H1 (cell line): ENCODE measurements around the gene TEKT1. TPM values are rescaled to one million over a fixed set of nuclear protein-coding genes. Genes with fewer than 3 reads are reported as not detected.
"Not testable (repeated sequence)": the region's sequence is repeated elsewhere in the genome, so short reads cannot be mapped to it uniquely, and the experiment has no call there.

Experiments
- CTCF ChIA-PET: fragments of 300-600 bp; sonication (Branson Sonifier 250); formaldehyde crosslinking; loops from one replicate; lab custom pipeline; 2021; ENCODE audit not compliant: partially characterized antibody; lab: Charles Lee
- POLR2A ChIA-PET: fragments of 300-600 bp; sonication (Branson Sonifier 250); formaldehyde crosslinking; loops from one replicate; lab custom pipeline; 2021; ENCODE audit warnings: inconsistent platforms; ENCODE audit not compliant: partially characterized antibody; lab: Charles Lee
- DNase-seq, 2 experiments: peaks; one replicate each; pipeline versions ENCODE4 v3.0.0 to v3.0.0-alpha.2; 2010 to 2022; ENCODE audit warnings: low spot score in 2 of 2, low read depth in 1 of 2, mixed read lengths in 1 of 2
- FAIRE-seq: peaks from 2 replicates; lab custom pipeline; 2011; peaks lifted over from hg19 to GRCh38; lab: Jason Lieb, UNC
- H2AFZ ChIP-seq: 2 replicates; pipeline ENCODE4 v1.8.1; 2012; ENCODE audit warnings: low read length, inconsistent platforms
- H2AK5ac ChIP-seq: 2 replicates; pipeline ENCODE4 v1.6.1; 2013; ENCODE audit warnings: low read depth, low read length
- H2BK120ac ChIP-seq: replicated peaks from 2 replicates; pipeline ENCODE3; 2013; ENCODE audit warnings: low read depth, low read length, inconsistent platforms
- H2BK12ac ChIP-seq: 2 replicates; pipeline ENCODE4 v1.6.1; 2013; ENCODE audit warnings: low read depth, low read length
- H2BK15ac ChIP-seq: 2 replicates; pipeline ENCODE4 v1.6.1; 2013; ENCODE audit warnings: low read length
- H2BK20ac ChIP-seq: 2 replicates; pipeline ENCODE4 v1.6.1; 2013; ENCODE audit warnings: low read length
- H2BK5ac ChIP-seq: 2 replicates; pipeline ENCODE4 v1.6.1; 2013; ENCODE audit warnings: low read depth, low read length
- H3K14ac ChIP-seq: 2 replicates; pipeline ENCODE4 v1.6.1; 2013; ENCODE audit warnings: inconsistent platforms; ENCODE audit not compliant: insufficient read length
- H3K18ac ChIP-seq: 2 replicates; pipeline ENCODE4 v1.6.1; 2013; ENCODE audit warnings: low read length; ENCODE audit errors: extremely low read depth
- H3K23ac ChIP-seq: 2 replicates; pipeline ENCODE4 v1.6.1; 2013; ENCODE audit warnings: inconsistent platforms; ENCODE audit not compliant: insufficient read length
- H3K23me2 ChIP-seq: 2 replicates; pipeline ENCODE4 v1.6.1; 2013; ENCODE audit warnings: low read depth, low read length
- H3K27ac ChIP-seq: 2 replicates; pipeline ENCODE4 v1.6.1; 2011; ENCODE audit warnings: low read depth, low read length, inconsistent platforms
- H3K27me3 ChIP-seq, 4 experiments: replicated peaks in 1 of 4; 1 replicate in 1 of 4; 2 replicates in 3 of 4; pipeline versions ENCODE4 v1.6.1 to v1.8.1; 2011 to 2013; ENCODE audit warnings: low read length in 3 of 4, mild to moderate bottlenecking in 3 of 4, inconsistent platforms in 2 of 4, mixed read lengths in 2 of 4, moderate library complexity in 1 of 4; ENCODE audit not compliant: control insufficient read depth in 3 of 4, insufficient read depth in 3 of 4; ENCODE audit errors: extremely low read depth in 1 of 4
- H3K36me3 ChIP-seq, 4 experiments: 2 replicates each; pipeline versions ENCODE4 v1.6.1 to v1.8.1; 2011 to 2013; ENCODE audit warnings: mild to moderate bottlenecking in 4 of 4, low read length in 3 of 4, moderate library complexity in 2 of 4, control low read depth in 1 of 4, inconsistent platforms in 1 of 4; ENCODE audit not compliant: insufficient read depth in 4 of 4, control insufficient read depth in 2 of 4
- H3K4ac ChIP-seq: replicated peaks from 2 replicates; pipeline ENCODE3; 2013; ENCODE audit warnings: low read length, low read depth, mixed read lengths, inconsistent platforms; ENCODE audit not compliant: insufficient read length
- H3K4me1 ChIP-seq, 4 experiments: replicated peaks in 1 of 4; 1 replicate in 1 of 4; 2 replicates in 3 of 4; pipeline versions ENCODE4 v1.6.1 to v1.8.1; 2011 to 2013; ENCODE audit warnings: low read length in 3 of 4, inconsistent platforms in 2 of 4, mixed read lengths in 1 of 4; ENCODE audit not compliant: insufficient read depth in 4 of 4, control insufficient read depth in 3 of 4
- H3K4me2 ChIP-seq, 2 experiments: 2 replicates each; pipeline versions ENCODE4 v1.6.1 to v1.8.1; 2011 to 2013; ENCODE audit warnings: low read depth in 2 of 2, low read length in 2 of 2, control low read depth in 1 of 2, inconsistent platforms in 1 of 2, mild to moderate bottlenecking in 1 of 2; ENCODE audit not compliant: insufficient read depth in 1 of 2
- H3K4me3 ChIP-seq, 4 experiments: fragments of 200-600, 300-600 bp in 1 of 4; sonication (generic), shearing (Covaris generic), sonication (Bioruptor Twin) in 1 of 4; 2 replicates each; pipeline versions ENCODE4 v1.5.1 to v1.8.1; 2011 to 2016; ENCODE audit warnings: low read length in 4 of 4, low read depth in 3 of 4, control low read depth in 2 of 4, inconsistent platforms in 2 of 4, mild to moderate bottlenecking in 2 of 4, mixed read lengths in 1 of 4, moderate library complexity in 1 of 4; ENCODE audit not compliant: insufficient read depth in 2 of 4; ENCODE audit errors: extremely low read depth in 1 of 4
- H3K56ac ChIP-seq: replicated peaks from 2 replicates; pipeline ENCODE3; 2013; ENCODE audit warnings: low read depth, mild to moderate bottlenecking, mixed read lengths, low read length, inconsistent platforms; ENCODE audit not compliant: insufficient read length
- H3K79me1 ChIP-seq: 2 replicates; pipeline ENCODE4 v1.6.1; 2013; ENCODE audit warnings: low read depth, low read length, control low read depth
- H3K79me2 ChIP-seq, 2 experiments: 2 replicates each; pipeline versions ENCODE4 v1.6.1 to v1.8.1; 2012 to 2013; ENCODE audit warnings: low read length in 2 of 2, mild to moderate bottlenecking in 2 of 2, inconsistent platforms in 1 of 2; ENCODE audit not compliant: insufficient read depth in 2 of 2, control insufficient read depth in 1 of 2
- H3K9ac ChIP-seq, 4 experiments: replicated peaks in 1 of 4; 1 replicate in 1 of 4; 2 replicates in 3 of 4; pipeline versions ENCODE4 v1.6.1 to v1.8.1; 2011 to 2013; ENCODE audit warnings: low read depth in 3 of 4, low read length in 3 of 4, control low read depth in 2 of 4, mild to moderate bottlenecking in 2 of 4, moderate library complexity in 2 of 4, inconsistent platforms in 1 of 4; ENCODE audit errors: extremely low read depth in 1 of 4
- H3K9me3 ChIP-seq, 2 experiments: 2 replicates each; pipeline versions ENCODE4 v1.6.1 to v1.8.1; 2012 to 2013; ENCODE audit warnings: mild to moderate bottlenecking in 2 of 2, moderate library complexity in 2 of 2, control low read depth in 1 of 2, inconsistent platforms in 1 of 2, low read depth in 1 of 2, low read length in 1 of 2, mixed read lengths in 1 of 2; ENCODE audit not compliant: insufficient read depth in 2 of 2
- H4K20me1 ChIP-seq, 2 experiments: replicated peaks in 1 of 2; 2 replicates each; pipeline versions ENCODE3 to v1.8.1; 2011 to 2013; ENCODE audit warnings: inconsistent platforms in 2 of 2, low read length in 2 of 2, mild to moderate bottlenecking in 1 of 2; ENCODE audit not compliant: insufficient read depth in 2 of 2, control insufficient read depth in 1 of 2
- H4K5ac ChIP-seq: 2 replicates; pipeline ENCODE4 v1.6.1; 2013; ENCODE audit warnings: low read length, low read depth, mixed read lengths, inconsistent platforms; ENCODE audit not compliant: insufficient read length
- H4K8ac ChIP-seq: 2 replicates; pipeline ENCODE4 v1.8.0; 2013; ENCODE audit warnings: mild to moderate bottlenecking, moderate library complexity, low read length, inconsistent platforms; ENCODE audit not compliant: insufficient read depth; ENCODE audit errors: extremely low read depth
- H4K91ac ChIP-seq: replicated peaks from 2 replicates; pipeline ENCODE3; 2013; ENCODE audit warnings: low read length, mixed read lengths, inconsistent platforms; ENCODE audit not compliant: insufficient read length
- WGBS, 2 experiments: shearing (Covaris generic) in 1 of 2; methylation state at CpG; one replicate each; pipeline versions ENCODE4 v1.1.6 to v1.1.7; 2013 to 2015; ENCODE audit warnings: low lambda C conversion rate in 2 of 2, mixed read lengths in 2 of 2, inconsistent platforms in 1 of 2, low coverage in 1 of 2, missing lambda C conversion rate in 1 of 2; ENCODE audit not compliant: insufficient replicate concordance in 2 of 2, insufficient coverage in 1 of 2, insufficient read length in 1 of 2; ENCODE audit errors: extremely low coverage in 1 of 2, missing lambda C conversion rate in 1 of 2; 5-methylcytosine and 5-hydroxymethylcytosine counted together
- polyA plus RNA-seq, 7 experiments: library from polyadenylated mRNA; depleted of rRNA in 3 of 7; stranded (reverse) in 5 of 7; unstranded in 2 of 7; fragments of >200 nt in 5 of 7; fragments of 200-250 nt in 2 of 7; gene quantifications; 1 replicate in 5 of 7; 2 replicates in 1 of 7; 4 replicates in 1 of 7; pipeline versions ENCODE4 v1.2.1 to v1.2.3, GENCODE V29; 2011 to 2013; ENCODE audit warnings: missing spikeins in 2 of 7, mixed read lengths in 2 of 7
- total RNA-seq: library from RNA; stranded (reverse); fragmentation: NEBNext Ultra II Directional; extraction: Animal tissue kit (Norgen Biotek cat#: 25700); gene quantifications from 2 replicates; pipeline ENCODE4 v1.2.1, GENCODE V29; 2021

The TEKT1 gene
- total and polyA plus RNA-seq, 2 of the 8 experiments (the other 6 are each of a cell fraction or from before 2014, with no cell fraction given), result not detected

DNA sequence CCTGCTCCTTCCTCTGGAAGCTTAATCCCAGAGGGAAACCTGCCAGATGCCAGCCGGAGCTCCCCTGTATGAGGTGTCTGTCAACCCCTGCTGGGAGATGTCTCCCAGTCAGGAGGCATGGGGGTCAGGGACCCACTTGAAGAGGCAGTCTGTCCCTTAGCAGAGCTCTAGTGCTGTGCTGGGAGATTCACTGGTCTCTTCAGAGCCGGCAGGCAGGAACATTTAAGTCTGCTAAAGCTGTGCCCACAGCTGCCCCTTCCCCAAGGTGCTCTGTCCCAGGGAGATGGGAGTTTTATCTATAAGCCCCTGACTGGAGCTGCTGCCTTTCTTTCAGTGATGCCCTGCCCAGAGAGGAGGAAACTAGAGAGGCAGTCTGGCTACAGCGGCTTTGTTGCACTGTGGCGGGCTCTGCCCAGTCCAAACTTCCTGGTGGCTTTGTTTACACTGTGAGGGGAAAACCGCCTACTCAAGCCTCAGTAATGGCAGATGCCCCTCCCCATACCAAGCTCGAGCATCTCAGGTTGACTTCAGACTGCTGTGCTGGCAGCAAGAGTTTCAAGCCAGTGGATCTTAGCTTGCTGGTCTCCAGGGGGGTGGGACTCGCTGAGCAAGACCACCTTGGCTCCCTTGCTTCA lies 17.1 kb upstream of the TEKT1 start:
- H3K27me3 ChIP-seq, H2BK12ac ChIP-seq, H3K36me3 ChIP-seq, H3K23ac ChIP-seq, H4K8ac ChIP-seq, H4K91ac ChIP-seq, H2BK5ac ChIP-seq, H3K4me1 ChIP-seq, H3K14ac ChIP-seq, DNase-seq, H3K9me3 ChIP-seq, H3K23me2 ChIP-seq, H2BK120ac ChIP-seq, H4K5ac ChIP-seq, H3K9ac ChIP-seq, H2AK5ac ChIP-seq, H3K4me3 ChIP-seq, FAIRE-seq, H4K20me1 ChIP-seq, H3K4ac ChIP-seq, H3K27ac ChIP-seq, H2BK15ac ChIP-seq, POLR2A ChIA-PET, H2AFZ ChIP-seq, H2BK20ac ChIP-seq, H3K56ac ChIP-seq, H3K18ac ChIP-seq, H3K79me2 ChIP-seq, H3K79me1 ChIP-seq, H3K4me2 ChIP-seq: not testable (repeated sequence)
- WGBS, 2 experiments, result 93% methylated on average over 7 of the region's 7 CpGs; no CpG with 5 or more reads in 1 of the 2 experiments
- CTCF ChIA-PET, result interaction anchor here (1.0 to 1.6 kb wide), 3 partner anchors 66 to 158 kb away, joined by 3 to 5 read pairs (median 4); no protein-coding TSS in a partner anchor

- H3K27ac ChIP-seq, H3K14ac ChIP-seq, H3K4me3 ChIP-seq, H3K4me1 ChIP-seq, H3K79me2 ChIP-seq, H3K56ac ChIP-seq, DNase-seq, H4K5ac ChIP-seq, H3K4me2 ChIP-seq, H3K23me2 ChIP-seq, H4K91ac ChIP-seq, H3K79me1 ChIP-seq, H2BK15ac ChIP-seq, H2AK5ac ChIP-seq, H3K18ac ChIP-seq, POLR2A ChIA-PET, H3K23ac ChIP-seq, H2BK20ac ChIP-seq, H3K9ac ChIP-seq, H2AFZ ChIP-seq, H3K27me3 ChIP-seq, H3K9me3 ChIP-seq, FAIRE-seq, H4K8ac ChIP-seq, H3K4ac ChIP-seq, H3K36me3 ChIP-seq, H2BK120ac ChIP-seq, H2BK12ac ChIP-seq, H2BK5ac ChIP-seq, H4K20me1 ChIP-seq: not testable (repeated sequence)
- CTCF ChIA-PET, result interaction anchor here (1.3 to 1.6 kb wide), 2 partner anchors 158 to 179 kb away, joined by 3 to 5 read pairs; no protein-coding TSS in a partner anchor
- WGBS, 2 experiments, result 83% methylated on average over 6 of the region's 6 CpGs; no CpG with 5 or more reads in 1 of the 2 experiments
Observed at GRCh38 chr17:6846138-6846537, 14.6 kb upstream of the TEKT1 start.
